ENCODE results near the gene KCNJ14.

KCNJ14 gene

GRCh38 chr19:48445606-48446481 is 9.5 kb upstream of the KCNJ14 start, which contains the start of gene GRWD1:
Gene GRWD1 (plus strand): TSS chr19:48445983. CDS start chr19:48446006, 23 bp downstream.
- peak; percentile 95 for DNase-seq

- DNase-seq = no peak
Observed at GRCh38 chr19:48446579-48446978, 8.8 kb upstream of the KCNJ14 start.

- no peak for DNase-seq
Observed at GRCh38 chr19:48448563-48448962, 6.8 kb upstream of the KCNJ14 start.

GRCh38 chr19:48450441-48450840 is 4.9 kb upstream of the KCNJ14 start:
- DNase-seq = no peak

- DNase-seq = no peak
Observed at GRCh38 chr19:48450863-48451262, 4.5 kb upstream of the KCNJ14 start.

GRCh38 chr19:48451624-48452023 is 3.8 kb upstream of the KCNJ14 start:
- DNase-seq = no peak

- no peak for DNase-seq
Observed at GRCh38 chr19:48452289-48453190, 2.8 kb upstream of the KCNJ14 start.

GRCh38 chr19:48454150-48454730 is 1.1 kb upstream of the KCNJ14 start:
- DNase-seq = no peak

GRCh38 chr19:48455908-48456562 is 661 bp downstream of the KCNJ14 start:
- no peak for DNase-seq

- no peak for DNase-seq
Observed at GRCh38 chr19:48456864-48457263, 1.5 kb downstream of the KCNJ14 start.

GRCh38 chr19:48458016-48458415 is 2.6 kb downstream of the KCNJ14 start:
- no peak for DNase-seq

- DNase-seq = no peak
Observed at GRCh38 chr19:48461651-48461981, 6.2 kb downstream of the KCNJ14 start.

- no peak for DNase-seq
Observed at GRCh38 chr19:48461982-48462655, 6.7 kb downstream of the KCNJ14 start.

GRCh38 chr19:48465215-48465614 is 9.8 kb downstream of the KCNJ14 start:
- DNase-seq = no peak

- DNase-seq = no peak
Observed at GRCh38 chr19:48466561-48467325, 11.4 kb downstream of the KCNJ14 start.

- peak; percentile 100 for DNase-seq
Observed at GRCh38 chr19:48468772-48469288, 13.5 kb downstream of the KCNJ14 start.

- DNase-seq = peak; percentile 56
Observed at GRCh38 chr19:48469289-48469881, 14.0 kb downstream of the KCNJ14 start, which contains the start of gene CYTH2. Gene CYTH2 (plus strand): TSS chr19:48469369. CDS start chr19:48469508, 139 bp downstream.

- no peak for DNase-seq
Observed at GRCh38 chr19:48469934-48470680, 14.7 kb downstream of the KCNJ14 start.

- DNase-seq = no peak
Observed at GRCh38 chr19:48470856-48471255, 15.5 kb downstream of the KCNJ14 start.

GRCh38 chr19:48471836-48472235 is 16.5 kb downstream of the KCNJ14 start:
- no peak for DNase-seq

All from CD4-positive, alpha-beta T cell treated with Interleukin-15 for 1 hour (primary cell).